SK-N-SH (cell line): Measurements from ENCODE around the gene PAPLN. TPM values are rescaled to one million over a fixed set of nuclear protein-coding genes. Genes with fewer than 3 reads are reported as not detected.

Source experiments
- CTCF ChIA-PET: fragments of 300-600, 350-600 bp; formaldehyde crosslinking; extraction: SDS; loops from one replicate; lab custom pipeline; 2021; lab: Yijun Ruan, JAX
- POLR2A ChIA-PET: fragments of 350-600 bp; sonication (Branson Sonifier 250); formaldehyde crosslinking; extraction: SDS; loops from one replicate; lab custom pipeline; 2020; ENCODE audit warnings: antibody characterized with exemption, inconsistent platforms; lab: Yijun Ruan, JAX
- DNase-seq: peaks from one replicate; pipeline ENCODE4 v3.0.0; 2012
- H2AFZ ChIP-seq: fragments of 200-600 bp; sonication (generic); 2 replicates; pipeline ENCODE4 v1.8.1; 2016; ENCODE audit warnings: antibody characterized with exemption, mild to moderate bottlenecking, low read depth
- H3F3A ChIP-seq: fragments of 200-600 bp; sonication (generic); replicated peaks from 2 replicates; pipeline ENCODE3; 2016; ENCODE audit warnings: antibody characterized with exemption, mild to moderate bottlenecking; ENCODE audit not compliant: insufficient read depth
- H3K27ac ChIP-seq, 2 experiments: fragments of 200-500 bp in 1 of 2; fragments of 200-600 bp in 1 of 2; sonication (Bioruptor generic) in 1 of 2; sonication (generic), shearing (Covaris generic) in 1 of 2; 2 replicates each; pipeline versions ENCODE4 v1.5.1 to v1.6.1; 2014 to 2016; ENCODE audit warnings: low read depth in 2 of 2, inconsistent platforms in 1 of 2, low read length in 1 of 2, mild to moderate bottlenecking in 1 of 2, mixed read lengths in 1 of 2
- H3K27me3 ChIP-seq: fragments of 200-600 bp; sonication (generic), shearing (Covaris generic); 2 replicates; pipeline ENCODE4 v1.6.1; 2016; ENCODE audit warnings: mixed run types; ENCODE audit not compliant: insufficient read depth
- H3K36me3 ChIP-seq, 2 experiments: fragments of 200-500 bp in 1 of 2; fragments of 200-600 bp in 1 of 2; sonication (Bioruptor generic) in 1 of 2; sonication (generic) in 1 of 2; replicated peaks in 1 of 2; 2 replicates each; pipeline versions ENCODE3 to v1.5.1; 2014 to 2016; ENCODE audit warnings: low read length in 1 of 2, mild to moderate bottlenecking in 1 of 2; ENCODE audit not compliant: insufficient read depth in 2 of 2, control insufficient read depth in 1 of 2
- H3K4me1 ChIP-seq, 2 experiments: fragments of 200-500 bp in 1 of 2; fragments of 200-600 bp in 1 of 2; sonication (Bioruptor generic) in 1 of 2; sonication (generic), shearing (Covaris generic) in 1 of 2; 2 replicates each; pipeline versions ENCODE4 v1.5.1 to v1.6.1; 2014 to 2016; ENCODE audit warnings: low read depth in 1 of 2, low read length in 1 of 2, mixed run types in 1 of 2; ENCODE audit not compliant: insufficient read depth in 2 of 2, control insufficient read depth in 1 of 2
- H3K4me2 ChIP-seq: fragments of 200-600 bp; sonication (generic), shearing (Covaris generic); 2 replicates; pipeline ENCODE4 v1.6.1; 2017; ENCODE audit warnings: mixed run types
- H3K4me3 ChIP-seq, 2 experiments: fragments of 200-500 bp in 1 of 2; fragments of 200-600 bp in 1 of 2; sonication (Bioruptor generic) in 1 of 2; sonication (generic), shearing (Covaris generic) in 1 of 2; 2 replicates each; pipeline versions ENCODE4 v1.5.1 to v1.8.1; 2014 to 2016; ENCODE audit warnings: low read depth in 2 of 2, inconsistent platforms in 1 of 2, low read length in 1 of 2, mild to moderate bottlenecking in 1 of 2, mixed read lengths in 1 of 2, moderate library complexity in 1 of 2
- H3K79me2 ChIP-seq: fragments of 200-600 bp; sonication (generic); 2 replicates; pipeline ENCODE4 v1.8.1; 2017; ENCODE audit warnings: mild to moderate bottlenecking; ENCODE audit not compliant: insufficient read depth
- H3K9ac ChIP-seq: fragments of 200-600 bp; sonication (generic); 2 replicates; pipeline ENCODE4 v1.6.1; 2017; ENCODE audit warnings: mixed run types
- H3K9me2 ChIP-seq: fragments of 200-600 bp; sonication (generic); 2 replicates; pipeline ENCODE4 v1.6.1; 2017; ENCODE audit warnings: mixed run types
- H3K9me3 ChIP-seq: fragments of 200-600 bp; sonication (generic); 2 replicates; pipeline ENCODE4 v1.6.1; 2017; ENCODE audit warnings: mixed run types, mild to moderate bottlenecking, moderate library complexity
- H4K20me1 ChIP-seq: fragments of 200-600 bp; sonication (generic); 2 replicates; pipeline ENCODE4 v1.6.1; 2017; ENCODE audit warnings: mild to moderate bottlenecking, mixed run types; ENCODE audit not compliant: insufficient read depth
- ELF1 ChIP-seq: IDR thresholded peaks from 2 replicates; pipeline ENCODE4 v1.4.0; 2012
- EP300 ChIP-seq, 2 experiments: IDR thresholded peaks; 2 replicates each; pipeline versions ENCODE4 v1.4.0 to v1.6.1; 2012; ENCODE audit warnings: borderline replicate concordance in 1 of 2, low read depth in 1 of 2, low read length in 1 of 2
- EZH2phosphoT487 ChIP-seq: fragments of 200-600 bp; sonication (generic); IDR thresholded peaks from 2 replicates; pipeline ENCODE4 v1.6.1; 2017; ENCODE audit warnings: low read depth, mixed run types, mild to moderate bottlenecking, antibody characterized with exemption, moderate library complexity, borderline replicate concordance
- NFIC ChIP-seq: IDR thresholded peaks from 2 replicates; pipeline ENCODE4 v1.4.0; 2012; ENCODE audit warnings: borderline replicate concordance
- POLR2AphosphoS5 ChIP-seq: IDR thresholded peaks from 2 replicates; pipeline ENCODE4 v1.6.1; 2012; ENCODE audit warnings: low read depth, low read length
- RAD21 ChIP-seq: IDR thresholded peaks from 2 replicates; pipeline ENCODE4 v1.6.1; 2012; ENCODE audit warnings: mild to moderate bottlenecking, low read length
- SIN3A ChIP-seq: IDR thresholded peaks from 2 replicates; pipeline ENCODE4 v1.6.1; 2012; ENCODE audit warnings: low read depth, mild to moderate bottlenecking, low read length, moderate library complexity, borderline replicate concordance
- SMC3 ChIP-seq: IDR thresholded peaks from 2 replicates; pipeline ENCODE4 v1.6.1; 2012; ENCODE audit warnings: low read depth, low read length, improper control_type of control experiment
- WGBS: methylation state at CpG from one replicate; pipeline ENCODE4 v1.1.6; 2017; ENCODE audit warnings: low lambda C conversion rate; 5-methylcytosine and 5-hydroxymethylcytosine counted together
- polyA plus RNA-seq, 3 experiments: library from polyadenylated mRNA; depleted of rRNA; stranded (reverse); fragments of >200 nt; gene quantifications; 2 replicates each; pipeline ENCODE4 v1.2.3, GENCODE V29; 2012
- TF ChIP-seq, protein P1 (sequence below): IDR thresholded peaks from 2 replicates; pipeline ENCODE4 v1.6.1; 2012; ENCODE audit warnings: mild to moderate bottlenecking, low read depth, low read length, moderate library complexity
- TF ChIP-seq, protein P2 (sequence below): IDR thresholded peaks from 2 replicates; pipeline ENCODE4 v1.4.0; 2012; ENCODE audit warnings: low read depth, borderline replicate concordance

The PAPLN gene
- polyA plus RNA-seq, 1 of the 3 experiments (the other 2 are of a cell fraction): 0.13 TPM

- Histone ChIP-seq H3K9me3 (no peaks in the 10 kb centered on the region), H3K4me1 (peaks cover 2 to 11% of the 10 kb centered on the region in 2 experiments; a peak in 2 of 4 replicates), H3K79me2 (no peaks in the 10 kb centered on the region), H3K36me3 (no peaks in the 10 kb centered on the region), H3K9ac (no peak overlapping the region), H3K9me2 (no peaks in the 10 kb centered on the region), H2AFZ (no peak overlapping the region), H4K20me1 (no peaks in the 10 kb centered on the region), H3K27ac (no peak overlapping the region), H3F3A (peaks cover 3% of the 10 kb centered on the region), H3K27me3 (peaks cover 41% of the 10 kb centered on the region), H3K4me2 (no peak overlapping the region), H3K4me3 (no peak overlapping the region)
- ChIA-PET CTCF (no interaction called here), POLR2A (no interaction called here)
- no peak for DNase-seq
- no peak for TF ChIP-seq SMC3
- no peak for TF ChIP-seq ELF1
- TF ChIP-seq NFIC: no peak
- no peak for TF ChIP-seq POLR2AphosphoS5
- no peak for TF ChIP-seq RAD21
- TF ChIP-seq, protein P1, sequence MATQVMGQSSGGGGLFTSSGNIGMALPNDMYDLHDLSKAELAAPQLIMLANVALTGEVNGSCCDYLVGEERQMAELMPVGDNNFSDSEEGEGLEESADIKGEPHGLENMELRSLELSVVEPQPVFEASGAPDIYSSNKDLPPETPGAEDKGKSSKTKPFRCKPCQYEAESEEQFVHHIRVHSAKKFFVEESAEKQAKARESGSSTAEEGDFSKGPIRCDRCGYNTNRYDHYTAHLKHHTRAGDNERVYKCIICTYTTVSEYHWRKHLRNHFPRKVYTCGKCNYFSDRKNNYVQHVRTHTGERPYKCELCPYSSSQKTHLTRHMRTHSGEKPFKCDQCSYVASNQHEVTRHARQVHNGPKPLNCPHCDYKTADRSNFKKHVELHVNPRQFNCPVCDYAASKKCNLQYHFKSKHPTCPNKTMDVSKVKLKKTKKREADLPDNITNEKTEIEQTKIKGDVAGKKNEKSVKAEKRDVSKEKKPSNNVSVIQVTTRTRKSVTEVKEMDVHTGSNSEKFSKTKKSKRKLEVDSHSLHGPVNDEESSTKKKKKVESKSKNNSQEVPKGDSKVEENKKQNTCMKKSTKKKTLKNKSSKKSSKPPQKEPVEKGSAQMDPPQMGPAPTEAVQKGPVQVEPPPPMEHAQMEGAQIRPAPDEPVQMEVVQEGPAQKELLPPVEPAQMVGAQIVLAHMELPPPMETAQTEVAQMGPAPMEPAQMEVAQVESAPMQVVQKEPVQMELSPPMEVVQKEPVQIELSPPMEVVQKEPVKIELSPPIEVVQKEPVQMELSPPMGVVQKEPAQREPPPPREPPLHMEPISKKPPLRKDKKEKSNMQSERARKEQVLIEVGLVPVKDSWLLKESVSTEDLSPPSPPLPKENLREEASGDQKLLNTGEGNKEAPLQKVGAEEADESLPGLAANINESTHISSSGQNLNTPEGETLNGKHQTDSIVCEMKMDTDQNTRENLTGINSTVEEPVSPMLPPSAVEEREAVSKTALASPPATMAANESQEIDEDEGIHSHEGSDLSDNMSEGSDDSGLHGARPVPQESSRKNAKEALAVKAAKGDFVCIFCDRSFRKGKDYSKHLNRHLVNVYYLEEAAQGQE: no peak
- TF ChIP-seq, protein P2, sequence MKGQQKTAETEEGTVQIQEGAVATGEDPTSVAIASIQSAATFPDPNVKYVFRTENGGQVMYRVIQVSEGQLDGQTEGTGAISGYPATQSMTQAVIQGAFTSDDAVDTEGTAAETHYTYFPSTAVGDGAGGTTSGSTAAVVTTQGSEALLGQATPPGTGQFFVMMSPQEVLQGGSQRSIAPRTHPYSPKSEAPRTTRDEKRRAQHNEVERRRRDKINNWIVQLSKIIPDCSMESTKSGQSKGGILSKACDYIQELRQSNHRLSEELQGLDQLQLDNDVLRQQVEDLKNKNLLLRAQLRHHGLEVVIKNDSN: no peak
- 79% methylated on average over 5 of the region's 5 CpGs for WGBS
Observed at GRCh38 chr14:73234029-73234428, 3.3 kb upstream of the PAPLN start.

DNA sequence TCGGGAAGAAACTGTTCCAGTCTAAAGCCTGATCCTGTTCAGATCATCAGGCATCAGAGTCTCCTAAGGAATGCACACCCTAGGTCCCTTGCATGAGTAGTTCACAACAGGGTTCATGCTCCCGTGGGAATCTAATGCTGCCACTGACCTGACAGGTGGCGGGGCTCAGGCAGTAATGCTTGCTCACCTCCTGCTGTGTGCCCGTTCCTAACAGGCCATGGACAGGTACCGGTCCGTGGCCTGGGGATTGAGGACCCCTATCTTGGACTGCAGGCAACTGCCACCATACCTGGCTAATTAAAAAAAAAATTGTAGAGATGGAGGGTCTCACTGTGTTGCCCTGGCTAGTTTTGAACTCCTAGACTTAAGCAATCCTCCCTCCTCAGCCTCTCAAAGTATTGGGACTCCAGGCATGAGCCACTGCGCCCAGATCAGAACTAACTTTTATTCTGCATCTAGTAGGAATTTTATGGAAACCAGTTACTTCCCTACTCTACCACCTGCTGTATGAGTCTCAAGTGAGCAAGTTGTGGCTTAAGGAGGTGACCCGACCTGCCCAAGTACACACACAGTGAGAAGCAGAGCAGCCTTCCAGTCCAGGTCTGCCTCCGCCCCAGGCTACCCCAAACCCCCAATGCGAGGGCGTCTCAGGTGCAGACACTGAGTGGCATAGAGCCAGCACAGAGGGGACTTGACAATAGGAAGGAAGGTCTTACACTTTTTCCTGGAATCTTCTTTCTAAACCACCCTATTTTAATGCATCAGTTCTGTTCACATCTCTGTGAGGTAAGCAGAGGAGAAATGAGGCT, 2.5 kb upstream of the PAPLN start:
- Histone ChIP-seq H3K27ac (no peak overlapping the region), H3F3A (peaks cover 3% of the 10 kb centered on the region), H3K9me2 (no peaks in the 10 kb centered on the region), H3K4me3 (no peak overlapping the region), H3K4me2 (no peak overlapping the region), H3K36me3 (no peaks in the 10 kb centered on the region), H3K79me2 (no peaks in the 10 kb centered on the region), H3K9me3 (no peaks in the 10 kb centered on the region), H3K4me1 (peaks cover 7 to 14% of the 10 kb centered on the region in 2 experiments; a peak in 3 of 4 replicates), H3K27me3 (peaks cover 41% of the 10 kb centered on the region), H3K9ac (no peak overlapping the region), H4K20me1 (no peaks in the 10 kb centered on the region), H2AFZ (no peak overlapping the region)
- CTCF ChIA-PET: interaction anchor here (0.9 kb wide), 2 partner anchors 32 to 176 kb away, joined by 3 read pairs; partner anchors contain the start of gene RBM25
- WGBS: 86% methylated on average over 11 of the region's 11 CpGs
- no peak for DNase-seq
- TF ChIP-seq EZH2phosphoT487 (no peak), EP300 (IDR thresholded peaks at IDR 0.05; ENCODE audit: borderline replicate concordance in 1 of 2, low read depth in 1 of 2, low read length in 1 of 2) (no peak), ELF1 (no peak), SIN3A (no peak), RAD21 (no peak)
- POLR2A ChIA-PET: no interaction called here
